Measurements from ENCODE around the gene XYLB.
"Not testable (repeated sequence)": the region's sequence is repeated elsewhere in the genome, so short reads cannot be mapped to it uniquely, and the experiment has no call there.

Gene XYLB

DNA sequence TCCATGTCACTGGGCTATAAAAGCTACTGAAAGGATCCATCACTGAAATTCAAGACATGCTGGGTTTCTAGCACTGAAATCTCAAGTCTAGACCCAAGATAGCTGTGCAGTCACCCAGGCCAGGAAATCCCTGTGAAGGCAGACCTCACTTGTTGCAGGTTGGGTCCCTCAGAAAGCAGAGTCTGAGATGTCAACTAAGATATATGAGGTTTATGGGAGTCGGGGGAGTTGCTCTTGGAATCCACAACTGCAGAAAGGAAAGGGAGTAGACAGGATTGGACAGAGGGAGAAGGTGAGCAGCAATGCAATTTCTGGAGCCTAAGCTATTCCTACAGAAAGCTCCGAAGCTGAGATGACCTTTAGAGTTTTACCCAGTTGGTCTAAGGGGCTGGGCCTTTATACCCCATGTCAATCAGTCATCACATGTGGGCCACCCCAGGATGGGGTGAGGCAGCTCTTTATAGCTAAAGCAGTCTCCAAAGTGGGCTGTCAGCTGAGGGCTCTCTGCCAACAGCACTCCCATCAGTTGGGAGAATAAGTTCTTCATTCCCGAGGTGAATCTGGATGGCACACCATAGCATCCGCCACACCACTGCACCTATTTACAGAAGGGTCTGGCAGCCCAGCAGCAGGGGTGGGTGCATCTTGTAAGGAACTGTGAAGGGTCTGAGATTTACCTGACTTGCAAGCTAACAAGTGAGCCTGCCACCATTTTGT is 54.8 kb downstream of the XYLB start:
- H3K9me3 ChIP-seq (ENCODE audit: severe bottlenecking) = no peaks in the 10 kb centered on the region
- H3K27me3 ChIP-seq (ENCODE audit: insufficient read depth, poor library complexity, severe bottlenecking) = no peaks in the 10 kb centered on the region
- no peaks in the 10 kb centered on the region for H3K4me1 ChIP-seq (ENCODE audit: insufficient read depth, poor library complexity, severe bottlenecking)
- DNase-seq (ENCODE audit: low spot score) (no peak), ATAC-seq (ENCODE audit: low read depth) (no peak)
- H3K4me3 ChIP-seq (ENCODE audit: severe bottlenecking) = no peak overlapping the region
- no peak overlapping the region for H3K27ac ChIP-seq (ENCODE audit: poor library complexity, severe bottlenecking)
- H3K36me3 ChIP-seq (ENCODE audit: low read depth) = peaks cover 28% of the 10 kb centered on the region
- TF ChIP-seq, protein P1, sequence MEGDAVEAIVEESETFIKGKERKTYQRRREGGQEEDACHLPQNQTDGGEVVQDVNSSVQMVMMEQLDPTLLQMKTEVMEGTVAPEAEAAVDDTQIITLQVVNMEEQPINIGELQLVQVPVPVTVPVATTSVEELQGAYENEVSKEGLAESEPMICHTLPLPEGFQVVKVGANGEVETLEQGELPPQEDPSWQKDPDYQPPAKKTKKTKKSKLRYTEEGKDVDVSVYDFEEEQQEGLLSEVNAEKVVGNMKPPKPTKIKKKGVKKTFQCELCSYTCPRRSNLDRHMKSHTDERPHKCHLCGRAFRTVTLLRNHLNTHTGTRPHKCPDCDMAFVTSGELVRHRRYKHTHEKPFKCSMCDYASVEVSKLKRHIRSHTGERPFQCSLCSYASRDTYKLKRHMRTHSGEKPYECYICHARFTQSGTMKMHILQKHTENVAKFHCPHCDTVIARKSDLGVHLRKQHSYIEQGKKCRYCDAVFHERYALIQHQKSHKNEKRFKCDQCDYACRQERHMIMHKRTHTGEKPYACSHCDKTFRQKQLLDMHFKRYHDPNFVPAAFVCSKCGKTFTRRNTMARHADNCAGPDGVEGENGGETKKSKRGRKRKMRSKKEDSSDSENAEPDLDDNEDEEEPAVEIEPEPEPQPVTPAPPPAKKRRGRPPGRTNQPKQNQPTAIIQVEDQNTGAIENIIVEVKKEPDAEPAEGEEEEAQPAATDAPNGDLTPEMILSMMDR (IDR thresholded peaks at IDR 0.05; ENCODE audit: poor library complexity, severe bottlenecking) = no peak

DNA sequence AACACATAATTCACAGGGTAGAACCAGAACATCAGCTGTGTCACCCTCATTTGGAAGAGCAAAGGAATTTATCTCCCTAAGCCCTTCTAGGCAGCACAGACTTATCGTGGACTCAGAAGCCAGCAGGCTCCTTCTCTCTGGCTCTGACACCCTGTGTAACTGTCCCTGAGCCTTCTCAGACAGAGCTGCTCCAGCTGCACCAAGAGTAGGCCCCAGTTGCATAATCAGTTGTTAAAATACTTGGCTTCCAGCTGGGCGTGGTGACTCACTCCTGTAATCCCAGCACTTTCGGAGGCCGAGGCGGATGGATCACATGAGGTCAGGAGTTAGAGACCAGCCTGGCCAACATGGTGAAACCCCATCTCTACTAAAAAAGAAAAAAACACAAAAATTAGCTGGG is 57.7 kb downstream of the XYLB start:
- Histone ChIP-seq H3K4me1 (ENCODE audit: insufficient read depth, poor library complexity, severe bottlenecking) (no peaks in the 10 kb centered on the region), H3K9me3 (ENCODE audit: severe bottlenecking) (no peaks in the 10 kb centered on the region), H3K36me3 (ENCODE audit: low read depth) (peaks cover 28% of the 10 kb centered on the region), H3K27ac (ENCODE audit: poor library complexity, severe bottlenecking) (no peak overlapping the region), H3K27me3 (ENCODE audit: insufficient read depth, poor library complexity, severe bottlenecking) (no peaks in the 10 kb centered on the region), H3K4me3 (ENCODE audit: severe bottlenecking) (no peak overlapping the region)
- ATAC-seq (ENCODE audit: low read depth) = no peak
- TF ChIP-seq, protein P1 (IDR thresholded peaks at IDR 0.05; ENCODE audit: poor library complexity, severe bottlenecking) = no peak
- DNase-seq (ENCODE audit: low spot score) = no peak

DNA sequence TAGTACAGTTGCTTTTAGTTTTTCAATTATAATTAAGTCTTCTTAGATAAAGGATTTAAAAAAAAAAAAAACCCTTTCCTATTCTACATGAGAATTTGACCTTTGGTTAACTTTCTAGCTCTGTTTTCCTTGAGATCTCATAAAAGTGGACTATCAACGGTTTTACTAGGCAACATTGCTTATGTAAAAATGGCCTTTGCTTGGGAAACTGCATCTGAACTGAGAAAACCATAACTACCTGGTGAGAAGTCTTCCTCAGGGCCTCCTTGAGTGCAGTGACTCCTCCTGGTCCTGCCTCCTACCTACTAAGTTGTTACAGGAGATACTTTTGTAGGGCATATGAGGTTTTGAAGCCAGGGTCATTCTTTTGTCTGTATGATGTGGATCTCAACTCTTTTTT is 65.0 kb downstream of the XYLB start:
- H3K4me3 ChIP-seq (ENCODE audit: severe bottlenecking) = no peak overlapping the region
- H3K4me1 ChIP-seq (ENCODE audit: insufficient read depth, poor library complexity, severe bottlenecking) = no peaks in the 10 kb centered on the region
- H3K27me3 ChIP-seq (ENCODE audit: insufficient read depth, poor library complexity, severe bottlenecking) = no peaks in the 10 kb centered on the region

DNA sequence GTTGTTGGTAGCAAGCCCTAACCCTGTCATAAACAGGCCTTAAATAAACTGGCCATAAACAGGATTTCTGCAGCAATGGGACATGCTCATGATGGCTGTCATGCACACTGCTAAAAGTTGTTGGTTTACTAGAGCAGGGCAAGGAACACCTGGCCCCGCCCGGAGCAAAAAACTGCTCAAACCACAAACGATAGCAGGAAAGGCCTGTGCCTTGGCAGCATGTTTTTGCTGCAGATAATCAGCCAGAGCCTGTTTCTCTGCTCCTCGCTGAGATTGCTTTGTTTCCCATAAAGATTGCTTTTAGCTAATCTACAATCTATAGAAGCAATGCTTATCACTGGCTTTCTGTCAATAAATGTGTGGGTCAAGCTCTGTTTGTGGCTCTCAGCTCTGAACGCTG is 74.2 kb downstream of the XYLB start:
- H3K4me1 ChIP-seq (ENCODE audit: insufficient read depth, poor library complexity, severe bottlenecking); H3K36me3 ChIP-seq (ENCODE audit: low read depth); DNase-seq (ENCODE audit: low spot score); H3K27ac ChIP-seq (ENCODE audit: poor library complexity, severe bottlenecking); H3K4me3 ChIP-seq (ENCODE audit: severe bottlenecking); H3K27me3 ChIP-seq (ENCODE audit: insufficient read depth, poor library complexity, severe bottlenecking); ATAC-seq (ENCODE audit: low read depth); H3K9me3 ChIP-seq (ENCODE audit: severe bottlenecking): not testable (repeated sequence)

More for the DNA sequence above, 65.0 kb downstream of the XYLB start:
- ATAC-seq (ENCODE audit: low read depth) (no peak), DNase-seq (ENCODE audit: low spot score) (no peak)
- Histone ChIP-seq H3K9me3 (ENCODE audit: severe bottlenecking) (no peaks in the 10 kb centered on the region), H3K27ac (ENCODE audit: poor library complexity, severe bottlenecking) (no peak overlapping the region), H3K36me3 (ENCODE audit: low read depth) (no peaks in the 10 kb centered on the region)
- TF ChIP-seq, protein P1 (IDR thresholded peaks at IDR 0.05; ENCODE audit: poor library complexity, severe bottlenecking) = no peak

DNA sequence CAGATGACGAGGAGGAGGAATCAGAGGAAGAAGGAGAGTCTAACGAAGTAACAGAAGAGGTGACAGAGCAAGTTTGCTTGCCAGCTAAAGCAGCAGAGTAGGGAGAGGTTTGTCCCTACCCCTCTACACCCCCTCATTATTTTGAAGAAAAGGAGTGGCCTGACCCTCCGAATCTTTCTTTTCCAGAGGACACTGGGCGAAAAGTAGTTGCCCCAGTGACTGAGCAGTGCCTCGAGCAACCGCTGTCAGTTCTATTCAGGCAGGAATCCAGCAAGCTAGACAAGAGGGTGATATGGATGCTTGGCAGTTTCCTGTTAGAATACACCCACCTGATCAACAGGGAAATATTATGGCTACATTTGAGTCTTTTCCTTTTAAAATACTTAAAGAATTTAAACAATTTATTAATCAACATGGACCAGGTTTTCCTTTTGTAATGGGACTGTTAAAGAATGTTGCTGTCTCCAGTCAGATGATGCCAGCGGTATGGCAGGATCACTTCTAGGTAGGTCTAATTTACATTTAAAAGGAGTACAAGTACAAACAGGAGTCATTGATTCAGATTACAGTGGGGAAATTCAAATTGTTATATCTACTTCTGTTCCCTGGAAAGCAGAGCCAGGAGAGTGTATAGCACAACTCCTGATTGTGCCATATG is 75.2 kb downstream of the XYLB start:
- H3K4me1 ChIP-seq (ENCODE audit: insufficient read depth, poor library complexity, severe bottlenecking) = no peaks in the 10 kb centered on the region
- DNase-seq (ENCODE audit: low spot score) (no peak), ATAC-seq (ENCODE audit: low read depth) (no peak)
- no peaks in the 10 kb centered on the region for H3K27me3 ChIP-seq (ENCODE audit: insufficient read depth, poor library complexity, severe bottlenecking)
- H3K9me3 ChIP-seq (ENCODE audit: severe bottlenecking) = no peaks in the 10 kb centered on the region
- no peaks in the 10 kb centered on the region for H3K36me3 ChIP-seq (ENCODE audit: low read depth)
- no peak overlapping the region for H3K4me3 ChIP-seq (ENCODE audit: severe bottlenecking)
- TF ChIP-seq, protein P1 (IDR thresholded peaks at IDR 0.05; ENCODE audit: poor library complexity, severe bottlenecking) = no peak
- no peak overlapping the region for H3K27ac ChIP-seq (ENCODE audit: poor library complexity, severe bottlenecking)

DNA sequence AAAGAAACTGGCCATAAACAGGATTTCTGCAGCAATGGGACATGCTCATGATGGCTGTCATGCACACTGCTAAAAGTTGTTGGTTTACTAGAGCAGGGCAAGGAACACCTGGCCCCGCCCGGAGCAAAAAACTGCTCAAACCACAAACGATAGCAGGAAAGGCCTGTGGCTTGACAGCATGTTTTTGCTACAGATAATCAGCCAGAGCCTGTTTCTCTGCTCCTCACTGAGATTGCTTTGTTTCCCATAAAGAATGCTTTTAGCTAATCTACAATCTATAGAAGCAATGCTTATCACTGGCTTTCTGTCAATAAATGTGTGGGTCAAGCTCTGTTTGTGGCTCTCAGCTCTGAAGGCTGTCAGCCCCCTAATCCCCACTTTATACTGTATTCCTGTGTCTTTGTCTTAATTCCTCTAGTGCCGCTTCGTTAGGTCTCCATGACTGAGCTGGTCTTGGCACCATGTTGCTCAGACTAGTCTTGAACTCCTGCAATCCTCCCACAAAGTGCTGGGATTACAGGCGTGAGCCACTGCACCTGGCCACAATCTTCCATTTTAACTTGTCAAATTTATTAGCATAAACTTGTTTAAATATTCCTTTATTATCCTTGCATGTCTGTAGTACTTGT is 80.3 kb downstream of the XYLB start:
- DNase-seq (ENCODE audit: low spot score) = not testable (repeated sequence)

DNA sequence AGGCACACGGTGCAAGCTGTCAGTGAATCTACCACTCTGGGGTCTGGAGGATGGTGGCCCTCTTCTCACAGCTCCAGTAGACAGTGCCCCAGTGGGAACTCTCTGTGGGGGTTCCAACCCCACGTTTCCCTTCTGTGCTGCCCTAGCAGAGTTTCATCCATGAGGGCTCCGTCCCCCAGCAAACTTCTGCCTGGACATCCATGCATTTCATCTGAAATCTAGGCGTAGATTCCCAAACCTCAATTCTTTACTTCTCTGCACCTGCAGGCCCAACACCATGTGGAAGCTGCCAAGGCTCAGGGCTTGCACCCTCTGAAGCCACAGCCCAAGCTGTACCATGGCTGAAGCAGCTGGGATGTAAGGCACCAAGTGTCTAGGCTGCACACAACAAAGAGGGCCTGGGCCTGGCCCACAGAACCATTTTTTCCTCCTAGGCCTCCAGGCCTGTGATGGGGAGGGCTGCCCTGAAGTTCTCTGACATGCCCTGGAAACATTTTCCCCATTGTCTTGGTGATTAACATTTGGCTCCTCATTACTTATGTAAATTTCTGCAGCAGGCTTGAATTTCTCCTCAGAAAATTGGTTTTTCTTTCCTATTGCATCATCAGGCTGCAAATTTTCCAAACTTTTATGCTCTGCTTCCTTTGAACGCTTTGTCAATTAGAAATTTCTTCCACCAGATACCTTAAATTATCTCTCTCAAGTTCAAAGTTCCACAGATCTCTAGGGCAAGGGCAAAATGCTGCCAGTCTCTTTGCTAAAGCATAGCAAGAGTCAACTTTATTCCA is 86.5 kb downstream of the XYLB start:
- not testable (repeated sequence) for H3K36me3 ChIP-seq (ENCODE audit: low read depth); H3K27me3 ChIP-seq (ENCODE audit: insufficient read depth, poor library complexity, severe bottlenecking); DNase-seq (ENCODE audit: low spot score); H3K4me3 ChIP-seq (ENCODE audit: severe bottlenecking); H3K4me1 ChIP-seq (ENCODE audit: insufficient read depth, poor library complexity, severe bottlenecking); ATAC-seq (ENCODE audit: low read depth); H3K27ac ChIP-seq (ENCODE audit: poor library complexity, severe bottlenecking)
- H3K9me3 ChIP-seq (ENCODE audit: severe bottlenecking) = peaks cover 13% of the 10 kb centered on the region

More for the DNA sequence above, 80.3 kb downstream of the XYLB start:
- H3K4me1 ChIP-seq (ENCODE audit: insufficient read depth, poor library complexity, severe bottlenecking); H3K4me3 ChIP-seq (ENCODE audit: severe bottlenecking); H3K27me3 ChIP-seq (ENCODE audit: insufficient read depth, poor library complexity, severe bottlenecking); H3K27ac ChIP-seq (ENCODE audit: poor library complexity, severe bottlenecking); H3K9me3 ChIP-seq (ENCODE audit: severe bottlenecking); H3K36me3 ChIP-seq (ENCODE audit: low read depth); ATAC-seq (ENCODE audit: low read depth): not testable (repeated sequence)
